H1 (cell line): Measurements from ENCODE around the gene PRSS8. TPM values are rescaled to one million over a fixed set of nuclear protein-coding genes. Genes with fewer than 3 reads are reported as not detected.
A peak's percentile ranks its signal among the peaks of the same experiment; 100 is the strongest.

Experiments used
- CTCF ChIA-PET: fragments of 300-600 bp; sonication (Branson Sonifier 250); formaldehyde crosslinking; loops from one replicate; lab custom pipeline; 2021; ENCODE audit not compliant: partially characterized antibody; lab: Charles Lee
- POLR2A ChIA-PET: fragments of 300-600 bp; sonication (Branson Sonifier 250); formaldehyde crosslinking; loops from one replicate; lab custom pipeline; 2021; ENCODE audit warnings: inconsistent platforms; ENCODE audit not compliant: partially characterized antibody; lab: Charles Lee
- DNase-seq, 2 experiments: peaks; one replicate each; pipeline versions ENCODE4 v3.0.0 to v3.0.0-alpha.2; 2010 to 2022; ENCODE audit warnings: low spot score in 2 of 2, low read depth in 1 of 2, mixed read lengths in 1 of 2
- FAIRE-seq: peaks from 2 replicates; lab custom pipeline; 2011; peaks lifted over from hg19 to GRCh38; lab: Jason Lieb, UNC
- H2AFZ ChIP-seq: 2 replicates; pipeline ENCODE4 v1.8.1; 2012; ENCODE audit warnings: low read length, inconsistent platforms
- H2AK5ac ChIP-seq: 2 replicates; pipeline ENCODE4 v1.6.1; 2013; ENCODE audit warnings: low read depth, low read length
- H2BK120ac ChIP-seq: replicated peaks from 2 replicates; pipeline ENCODE3; 2013; ENCODE audit warnings: low read depth, low read length, inconsistent platforms
- H2BK12ac ChIP-seq: 2 replicates; pipeline ENCODE4 v1.6.1; 2013; ENCODE audit warnings: low read depth, low read length
- H2BK15ac ChIP-seq: 2 replicates; pipeline ENCODE4 v1.6.1; 2013; ENCODE audit warnings: low read length
- H2BK20ac ChIP-seq: 2 replicates; pipeline ENCODE4 v1.6.1; 2013; ENCODE audit warnings: low read length
- H2BK5ac ChIP-seq: 2 replicates; pipeline ENCODE4 v1.6.1; 2013; ENCODE audit warnings: low read depth, low read length
- H3K14ac ChIP-seq: 2 replicates; pipeline ENCODE4 v1.6.1; 2013; ENCODE audit warnings: inconsistent platforms; ENCODE audit not compliant: insufficient read length
- H3K18ac ChIP-seq: 2 replicates; pipeline ENCODE4 v1.6.1; 2013; ENCODE audit warnings: low read length; ENCODE audit errors: extremely low read depth
- H3K23ac ChIP-seq: 2 replicates; pipeline ENCODE4 v1.6.1; 2013; ENCODE audit warnings: inconsistent platforms; ENCODE audit not compliant: insufficient read length
- H3K23me2 ChIP-seq: 2 replicates; pipeline ENCODE4 v1.6.1; 2013; ENCODE audit warnings: low read depth, low read length
- H3K27ac ChIP-seq: 2 replicates; pipeline ENCODE4 v1.6.1; 2011; ENCODE audit warnings: low read depth, low read length, inconsistent platforms
- H3K27me3 ChIP-seq, 4 experiments: replicated peaks in 1 of 4; 1 replicate in 1 of 4; 2 replicates in 3 of 4; pipeline versions ENCODE4 v1.6.1 to v1.8.1; 2011 to 2013; ENCODE audit warnings: low read length in 3 of 4, mild to moderate bottlenecking in 3 of 4, inconsistent platforms in 2 of 4, mixed read lengths in 2 of 4, moderate library complexity in 1 of 4; ENCODE audit not compliant: control insufficient read depth in 3 of 4, insufficient read depth in 3 of 4; ENCODE audit errors: extremely low read depth in 1 of 4
- H3K36me3 ChIP-seq, 4 experiments: 2 replicates each; pipeline versions ENCODE4 v1.6.1 to v1.8.1; 2011 to 2013; ENCODE audit warnings: mild to moderate bottlenecking in 4 of 4, low read length in 3 of 4, moderate library complexity in 2 of 4, control low read depth in 1 of 4, inconsistent platforms in 1 of 4; ENCODE audit not compliant: insufficient read depth in 4 of 4, control insufficient read depth in 2 of 4
- H3K4ac ChIP-seq: replicated peaks from 2 replicates; pipeline ENCODE3; 2013; ENCODE audit warnings: low read length, low read depth, mixed read lengths, inconsistent platforms; ENCODE audit not compliant: insufficient read length
- H3K4me1 ChIP-seq, 4 experiments: replicated peaks in 1 of 4; 1 replicate in 1 of 4; 2 replicates in 3 of 4; pipeline versions ENCODE4 v1.6.1 to v1.8.1; 2011 to 2013; ENCODE audit warnings: low read length in 3 of 4, inconsistent platforms in 2 of 4, mixed read lengths in 1 of 4; ENCODE audit not compliant: insufficient read depth in 4 of 4, control insufficient read depth in 3 of 4
- H3K4me2 ChIP-seq, 2 experiments: 2 replicates each; pipeline versions ENCODE4 v1.6.1 to v1.8.1; 2011 to 2013; ENCODE audit warnings: low read depth in 2 of 2, low read length in 2 of 2, control low read depth in 1 of 2, inconsistent platforms in 1 of 2, mild to moderate bottlenecking in 1 of 2; ENCODE audit not compliant: insufficient read depth in 1 of 2
- H3K4me3 ChIP-seq, 4 experiments: fragments of 200-600, 300-600 bp in 1 of 4; sonication (generic), shearing (Covaris generic), sonication (Bioruptor Twin) in 1 of 4; 2 replicates each; pipeline versions ENCODE4 v1.5.1 to v1.8.1; 2011 to 2016; ENCODE audit warnings: low read length in 4 of 4, low read depth in 3 of 4, control low read depth in 2 of 4, inconsistent platforms in 2 of 4, mild to moderate bottlenecking in 2 of 4, mixed read lengths in 1 of 4, moderate library complexity in 1 of 4; ENCODE audit not compliant: insufficient read depth in 2 of 4; ENCODE audit errors: extremely low read depth in 1 of 4
- H3K56ac ChIP-seq: replicated peaks from 2 replicates; pipeline ENCODE3; 2013; ENCODE audit warnings: low read depth, mild to moderate bottlenecking, mixed read lengths, low read length, inconsistent platforms; ENCODE audit not compliant: insufficient read length
- H3K79me1 ChIP-seq: 2 replicates; pipeline ENCODE4 v1.6.1; 2013; ENCODE audit warnings: low read depth, low read length, control low read depth
- H3K79me2 ChIP-seq, 2 experiments: 2 replicates each; pipeline versions ENCODE4 v1.6.1 to v1.8.1; 2012 to 2013; ENCODE audit warnings: low read length in 2 of 2, mild to moderate bottlenecking in 2 of 2, inconsistent platforms in 1 of 2; ENCODE audit not compliant: insufficient read depth in 2 of 2, control insufficient read depth in 1 of 2
- H3K9ac ChIP-seq, 4 experiments: replicated peaks in 1 of 4; 1 replicate in 1 of 4; 2 replicates in 3 of 4; pipeline versions ENCODE4 v1.6.1 to v1.8.1; 2011 to 2013; ENCODE audit warnings: low read depth in 3 of 4, low read length in 3 of 4, control low read depth in 2 of 4, mild to moderate bottlenecking in 2 of 4, moderate library complexity in 2 of 4, inconsistent platforms in 1 of 4; ENCODE audit errors: extremely low read depth in 1 of 4
- H3K9me3 ChIP-seq, 2 experiments: 2 replicates each; pipeline versions ENCODE4 v1.6.1 to v1.8.1; 2012 to 2013; ENCODE audit warnings: mild to moderate bottlenecking in 2 of 2, moderate library complexity in 2 of 2, control low read depth in 1 of 2, inconsistent platforms in 1 of 2, low read depth in 1 of 2, low read length in 1 of 2, mixed read lengths in 1 of 2; ENCODE audit not compliant: insufficient read depth in 2 of 2
- H4K20me1 ChIP-seq, 2 experiments: replicated peaks in 1 of 2; 2 replicates each; pipeline versions ENCODE3 to v1.8.1; 2011 to 2013; ENCODE audit warnings: inconsistent platforms in 2 of 2, low read length in 2 of 2, mild to moderate bottlenecking in 1 of 2; ENCODE audit not compliant: insufficient read depth in 2 of 2, control insufficient read depth in 1 of 2
- H4K5ac ChIP-seq: 2 replicates; pipeline ENCODE4 v1.6.1; 2013; ENCODE audit warnings: low read length, low read depth, mixed read lengths, inconsistent platforms; ENCODE audit not compliant: insufficient read length
- H4K8ac ChIP-seq: 2 replicates; pipeline ENCODE4 v1.8.0; 2013; ENCODE audit warnings: mild to moderate bottlenecking, moderate library complexity, low read length, inconsistent platforms; ENCODE audit not compliant: insufficient read depth; ENCODE audit errors: extremely low read depth
- H4K91ac ChIP-seq: replicated peaks from 2 replicates; pipeline ENCODE3; 2013; ENCODE audit warnings: low read length, mixed read lengths, inconsistent platforms; ENCODE audit not compliant: insufficient read length
- WGBS, 2 experiments: shearing (Covaris generic) in 1 of 2; methylation state at CpG; one replicate each; pipeline versions ENCODE4 v1.1.6 to v1.1.7; 2013 to 2015; ENCODE audit warnings: low lambda C conversion rate in 2 of 2, mixed read lengths in 2 of 2, inconsistent platforms in 1 of 2, low coverage in 1 of 2, missing lambda C conversion rate in 1 of 2; ENCODE audit not compliant: insufficient replicate concordance in 2 of 2, insufficient coverage in 1 of 2, insufficient read length in 1 of 2; ENCODE audit errors: extremely low coverage in 1 of 2, missing lambda C conversion rate in 1 of 2; 5-methylcytosine and 5-hydroxymethylcytosine counted together
- polyA plus RNA-seq, 7 experiments: library from polyadenylated mRNA; depleted of rRNA in 3 of 7; stranded (reverse) in 5 of 7; unstranded in 2 of 7; fragments of >200 nt in 5 of 7; fragments of 200-250 nt in 2 of 7; gene quantifications; 1 replicate in 5 of 7; 2 replicates in 1 of 7; 4 replicates in 1 of 7; pipeline versions ENCODE4 v1.2.1 to v1.2.3, GENCODE V29; 2011 to 2013; ENCODE audit warnings: missing spikeins in 2 of 7, mixed read lengths in 2 of 7
- total RNA-seq: library from RNA; stranded (reverse); fragmentation: NEBNext Ultra II Directional; extraction: Animal tissue kit (Norgen Biotek cat#: 25700); gene quantifications from 2 replicates; pipeline ENCODE4 v1.2.1, GENCODE V29; 2021

The PRSS8 gene
- total and polyA plus RNA-seq, 2 of the 8 experiments (the other 6 are each of a cell fraction or from before 2014, with no cell fraction given): 87.7 to 273 TPM

DNA sequence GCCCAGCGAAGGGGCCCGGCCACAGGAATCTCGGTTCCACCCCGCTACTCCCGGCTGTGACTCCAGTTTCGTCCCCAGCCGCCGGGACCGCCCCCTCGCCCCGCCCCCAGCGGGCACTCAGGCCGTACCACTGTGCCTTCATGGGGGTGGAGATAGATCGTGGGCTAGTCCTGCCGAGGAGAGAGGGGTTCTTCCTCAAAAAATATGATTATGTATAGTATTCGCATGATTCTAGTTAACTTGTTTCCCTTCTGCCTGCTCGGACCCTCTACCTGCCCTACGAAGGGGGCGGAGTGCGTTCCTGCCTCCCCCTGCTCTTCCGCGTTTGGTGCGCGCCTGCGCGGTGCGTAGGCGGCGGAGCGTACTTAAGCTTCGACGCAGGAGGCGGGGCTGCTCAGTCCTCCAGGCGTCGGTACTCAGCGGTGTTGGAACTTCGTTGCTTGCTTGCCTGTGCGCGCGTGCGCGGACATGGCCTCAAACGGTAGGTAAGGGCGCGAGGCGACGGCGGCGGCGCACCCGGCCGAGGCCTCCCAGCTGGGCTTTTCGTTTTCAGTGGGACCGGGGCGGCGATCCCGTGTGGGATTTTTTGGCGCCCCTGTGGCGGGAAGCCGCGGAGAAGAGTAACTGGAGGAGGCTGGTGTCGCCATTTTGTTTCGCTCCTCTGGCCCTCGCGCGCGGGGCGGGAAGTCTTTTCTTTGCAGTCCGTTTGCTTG is 44.4 kb upstream of the PRSS8 start, which contains the start of gene FUS:
Gene FUS, plus strand, starts transcription at position 393 of the 713 bp plus-strand sequence. Its CDS starts 76 bp downstream, at position 469.
- Histone ChIP-seq H2AK5ac (peak within 1 kb of the TSS; percentile 32; the same call in 1 of the 2 replicates), H4K91ac (peak within 1 kb of the TSS; percentile 99), H2AFZ (no peak within 1 kb of the TSS; the same call in 1 of the 2 replicates), H2BK15ac (peak within 1 kb of the TSS; percentile 97; the same call in 1 of the 2 replicates), H3K18ac (peak within 1 kb of the TSS; percentile 89), H3K4me1 (peaks cover 0 to 7% (median 2%) of the 10 kb centered on the region in 4 experiments; a peak in 5 of 7 replicates), H3K79me1 (peaks cover 8% of the 10 kb centered on the region), H3K9me3 (no peaks in the 10 kb centered on the region), H3K56ac (peak within 1 kb of the TSS; percentile 99), H3K27ac (peak within 1 kb of the TSS; percentile 99), H3K4me2 (peak within 1 kb of the TSS; percentile 92 to 93), H3K4ac (peak within 1 kb of the TSS; percentile 99), H3K14ac (peak within 1 kb of the TSS; percentile 96), H3K27me3 (no peaks in the 10 kb centered on the region), H3K79me2 (peaks cover 38 to 54% of the 10 kb centered on the region in 2 experiments), H3K9ac (peak within 1 kb of the TSS; percentile 95 to 99 (median 99)), H3K23ac (no peak within 1 kb of the TSS), H2BK20ac (0 out of 2 replicates have a peak within 1 kb of the TSS, but pooled peaks have one; percentile 67), H4K20me1 (peaks cover 30 to 32% of the 10 kb centered on the region in 2 experiments), H2BK120ac (peak within 1 kb of the TSS; percentile 99), H3K36me3 (peaks cover 18 to 33% (median 26%) of the 10 kb centered on the region in 4 experiments), H4K8ac (peak within 1 kb of the TSS; percentile 100), H3K4me3 (peak within 1 kb of the TSS; percentile 69 to 96 (median 86)), H3K23me2 (peaks cover 14% of the 10 kb centered on the region; the same call in 1 of the 2 replicates), H2BK12ac (peak within 1 kb of the TSS; percentile 99), H2BK5ac (peak within 1 kb of the TSS; percentile 100), H4K5ac (peak within 1 kb of the TSS; percentile 84)
- DNase-seq (peak in 1 of 2 experiments; percentile 94), FAIRE-seq (no peak)
- ChIA-PET CTCF (interaction anchor here (0.9 kb wide), 1 partner anchor 48 kb away, joined by 4 read pairs; no protein-coding TSS in a partner anchor), POLR2A (interaction anchor here (0.5 to 6.5 kb wide), 71 partner anchors 6 to 534 kb away, joined by 3 to 272 read pairs (median 5); partner anchors contain the start of genes ARMC5, COX6A2, HSD3B7 and KAT8)
- 1% methylated on average over 60 of the region's 69 CpGs; no CpG with 5 or more reads in 1 of the 2 experiments for WGBS, 2 experiments
